Upper lobe of left lung (tissue), 4 donors: ENCODE results near the gene PTPRA.
"Not testable (repeated sequence)": the region's sequence is repeated elsewhere in the genome, so short reads cannot be mapped to it uniquely, and the experiment has no call there.

Experiments
- POLR2A ChIP-seq, 4 donors: fragments of 450-650 bp; IDR thresholded peaks; one replicate each; pipeline ENCODE4 v1.5.1; 2016 to 2017; ENCODE audit warnings: antibody characterized with exemption in 4 of 4, mild to moderate bottlenecking in 2 of 4
- POLR2AphosphoS5 ChIP-seq, 2 donors: sonication (generic); formaldehyde crosslinking; IDR thresholded peaks; one replicate each; pipeline ENCODE4 v1.5.1; 2017; ENCODE audit warnings: antibody characterized with exemption in 2 of 2
- TF ChIP-seq, protein P1 (sequence below), 6 experiments: fragments of 450-650 bp in 4 of 6; fragments of 200-600 bp in 2 of 6; sonication (generic) in 2 of 6; IDR thresholded peaks; one replicate each; pipeline ENCODE4 v1.5.1; 2016 to 2019; ENCODE audit warnings: antibody characterized with exemption in 6 of 6

DNA sequence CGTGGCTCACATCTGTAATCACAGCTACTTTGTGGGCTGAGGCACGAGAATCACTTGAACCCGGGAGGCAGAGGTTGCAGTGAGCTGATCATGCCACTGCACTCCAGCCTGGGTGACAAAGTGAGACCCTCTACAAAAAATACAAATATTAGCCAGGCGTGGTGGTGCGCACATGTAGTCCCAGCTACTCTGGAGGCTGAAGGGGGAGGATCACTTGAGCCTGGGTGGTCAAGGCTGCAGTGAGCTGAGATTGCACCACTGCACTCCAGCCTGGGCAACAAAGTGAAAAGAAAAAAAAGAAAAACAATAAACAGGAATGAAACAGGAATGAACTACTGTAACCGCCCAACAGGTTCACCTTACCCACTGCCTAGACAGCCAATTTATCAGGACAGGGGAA, 190.8 kb downstream of the PTPRA start:
- TF ChIP-seq, protein P1, sequence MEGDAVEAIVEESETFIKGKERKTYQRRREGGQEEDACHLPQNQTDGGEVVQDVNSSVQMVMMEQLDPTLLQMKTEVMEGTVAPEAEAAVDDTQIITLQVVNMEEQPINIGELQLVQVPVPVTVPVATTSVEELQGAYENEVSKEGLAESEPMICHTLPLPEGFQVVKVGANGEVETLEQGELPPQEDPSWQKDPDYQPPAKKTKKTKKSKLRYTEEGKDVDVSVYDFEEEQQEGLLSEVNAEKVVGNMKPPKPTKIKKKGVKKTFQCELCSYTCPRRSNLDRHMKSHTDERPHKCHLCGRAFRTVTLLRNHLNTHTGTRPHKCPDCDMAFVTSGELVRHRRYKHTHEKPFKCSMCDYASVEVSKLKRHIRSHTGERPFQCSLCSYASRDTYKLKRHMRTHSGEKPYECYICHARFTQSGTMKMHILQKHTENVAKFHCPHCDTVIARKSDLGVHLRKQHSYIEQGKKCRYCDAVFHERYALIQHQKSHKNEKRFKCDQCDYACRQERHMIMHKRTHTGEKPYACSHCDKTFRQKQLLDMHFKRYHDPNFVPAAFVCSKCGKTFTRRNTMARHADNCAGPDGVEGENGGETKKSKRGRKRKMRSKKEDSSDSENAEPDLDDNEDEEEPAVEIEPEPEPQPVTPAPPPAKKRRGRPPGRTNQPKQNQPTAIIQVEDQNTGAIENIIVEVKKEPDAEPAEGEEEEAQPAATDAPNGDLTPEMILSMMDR (IDR thresholded peaks at IDR 0.05), result not testable (repeated sequence)
- TF ChIP-seq POLR2A, POLR2AphosphoS5 (IDR thresholded peaks at IDR 0.05): not testable (repeated sequence)
